ENCODE measurements around the gene LY6G6C. TPM values are rescaled to one million over a fixed set of nuclear protein-coding genes. Genes with fewer than 3 reads are reported as not detected.

LY6G6C gene
- total and polyA plus RNA-seq, 2 of the 4 experiments (the other 2 are of a cell fraction), result not detected

DNA sequence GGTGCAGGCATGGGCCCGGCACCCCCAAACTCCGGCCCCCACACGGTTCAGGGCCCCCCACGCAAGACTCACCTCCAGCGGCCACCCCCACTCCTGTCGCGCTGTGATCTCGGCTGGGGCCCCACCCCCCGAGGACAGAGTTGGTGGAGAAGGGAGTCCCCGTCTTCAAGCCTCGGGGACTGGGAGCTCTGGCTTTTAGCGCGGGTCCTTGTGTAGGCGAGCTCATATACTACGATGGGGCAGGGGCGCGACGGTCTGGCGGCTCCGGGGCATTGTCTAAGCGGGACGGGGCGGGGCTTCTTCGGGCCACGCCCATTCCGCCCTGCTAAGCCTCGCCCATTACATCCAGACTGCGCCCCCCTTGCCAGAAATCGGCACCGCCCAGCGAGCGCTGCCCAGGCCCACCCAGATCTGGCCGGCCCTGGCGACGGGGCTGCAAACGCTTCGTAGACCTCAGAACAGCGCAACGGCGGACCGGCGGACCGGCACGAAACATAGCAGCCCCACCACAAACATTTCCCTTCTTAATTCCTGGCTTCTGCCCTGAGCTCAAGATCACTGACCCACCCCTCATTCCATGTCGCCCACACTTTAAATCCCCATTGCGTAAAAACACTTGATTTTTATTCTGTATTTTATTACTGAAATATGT is 8.6 kb upstream of the LY6G6C start:
- TF ChIP-seq RAD21 (IDR thresholded peaks at IDR 0.05; ENCODE audit: low read length) (no peak), NFE2L2 (IDR thresholded peaks at IDR 0.05; ENCODE audit: low read depth, low read length) (no peak), CEBPB (IDR thresholded peaks at IDR 0.05; ENCODE audit: low read depth, low read length) (no peak), CHD1 (IDR thresholded peaks at IDR 0.05; ENCODE audit: low read depth, low read length) (no peak), MXI1 (IDR thresholded peaks at IDR 0.05; ENCODE audit: borderline replicate concordance, low read depth, low read length) (0 out of 2 replicates have a peak, but pooled peaks have one; percentile 17), POLR2A (IDR thresholded peaks at IDR 0.05; ENCODE audit: low read depth, low read length) (no peak), RCOR1 (IDR thresholded peaks at IDR 0.05; ENCODE audit: insufficient replicate concordance, low read length) (no peak)
- TF ChIP-seq, protein P1, sequence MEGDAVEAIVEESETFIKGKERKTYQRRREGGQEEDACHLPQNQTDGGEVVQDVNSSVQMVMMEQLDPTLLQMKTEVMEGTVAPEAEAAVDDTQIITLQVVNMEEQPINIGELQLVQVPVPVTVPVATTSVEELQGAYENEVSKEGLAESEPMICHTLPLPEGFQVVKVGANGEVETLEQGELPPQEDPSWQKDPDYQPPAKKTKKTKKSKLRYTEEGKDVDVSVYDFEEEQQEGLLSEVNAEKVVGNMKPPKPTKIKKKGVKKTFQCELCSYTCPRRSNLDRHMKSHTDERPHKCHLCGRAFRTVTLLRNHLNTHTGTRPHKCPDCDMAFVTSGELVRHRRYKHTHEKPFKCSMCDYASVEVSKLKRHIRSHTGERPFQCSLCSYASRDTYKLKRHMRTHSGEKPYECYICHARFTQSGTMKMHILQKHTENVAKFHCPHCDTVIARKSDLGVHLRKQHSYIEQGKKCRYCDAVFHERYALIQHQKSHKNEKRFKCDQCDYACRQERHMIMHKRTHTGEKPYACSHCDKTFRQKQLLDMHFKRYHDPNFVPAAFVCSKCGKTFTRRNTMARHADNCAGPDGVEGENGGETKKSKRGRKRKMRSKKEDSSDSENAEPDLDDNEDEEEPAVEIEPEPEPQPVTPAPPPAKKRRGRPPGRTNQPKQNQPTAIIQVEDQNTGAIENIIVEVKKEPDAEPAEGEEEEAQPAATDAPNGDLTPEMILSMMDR (conservative IDR thresholded peaks at IDR 0.05; ENCODE audit: low read depth, low read length), result no peak
- intact Hi-C loops (cut with micrococcal nuclease), result loop anchor here (2.0 kb wide), 3 partner anchors 27 to 101 kb away; partner anchors contain the start of genes ABHD16A and LY6G5C
- Histone ChIP-seq H3K4me3 (ENCODE audit: insufficient read depth, low read depth, low read length) (peak overlapping the region; percentile 85), H3K79me1 (ENCODE audit: low read depth in 1 of 2, low read length in 2 of 2) (peaks cover 0 to 54% of the 10 kb centered on the region in 2 experiments; a peak in 3 of 4 replicates), H3K56ac (ENCODE audit: extremely low read depth, insufficient read depth, low read length) (no peak overlapping the region; the same call in 1 of the 2 replicates), H4K8ac (ENCODE audit: low read depth in 2 of 2, low read length in 2 of 2) (peak overlapping the region in 1 of 2 experiments; percentile 75; a peak in 2 of 4 replicates), H2BK120ac (ENCODE audit: low read depth, low read length) (0 out of 2 replicates have a peak overlapping the region, but pooled peaks have one; percentile 6), H2BK5ac (ENCODE audit: low read depth, low read length, poor library complexity, severe bottlenecking) (peak overlapping the region; percentile 83), H2AFZ (replicated peaks; ENCODE audit: low read length, poor library complexity) (peak overlapping the region; percentile 96), H3K27me3 (ENCODE audit: control insufficient read depth, insufficient read depth, low read length) (no peaks in the 10 kb centered on the region), H3K4me1 (ENCODE audit: control insufficient read depth, insufficient read depth, low read length) (peaks cover 7% of the 10 kb centered on the region), H3K23ac (ENCODE audit: low read depth, low read length) (no peak overlapping the region), H2BK20ac (ENCODE audit: low read depth, low read length) (no peak overlapping the region), H3K14ac (replicated peaks; ENCODE audit: low read depth, low read length) (peak overlapping the region; percentile 75), H4K20me1 (ENCODE audit: insufficient read depth, low read length) (peaks cover 37% of the 10 kb centered on the region), H3K27ac (ENCODE audit: insufficient read depth, low read length) (peak overlapping the region; percentile 85), H4K91ac (ENCODE audit: insufficient read depth, low read depth, low read length) (peak overlapping the region; percentile 56; the same call in 1 of the 2 replicates), H3K4me2 (ENCODE audit: low read depth, low read length) (peak overlapping the region; percentile 63), H3K36me3 (ENCODE audit: control insufficient read depth, insufficient read depth, low read length) (peaks cover 50% of the 10 kb centered on the region), H3K4ac (ENCODE audit: low read depth, low read length) (peak overlapping the region; percentile 92), H2AK9ac (replicated peaks; ENCODE audit: low read depth, low read length, poor library complexity) (peak overlapping the region; percentile 99), H2AK5ac (ENCODE audit: low read depth, low read length) (peak overlapping the region; percentile 53), H3K9me1 (ENCODE audit: insufficient read depth, low read length) (peaks cover 5% of the 10 kb centered on the region), H4K5ac (ENCODE audit: low read depth, low read length) (peak overlapping the region; percentile 50; the same call in 1 of the 2 replicates), H2BK15ac (ENCODE audit: low read depth, low read length) (no peak overlapping the region), H3K9me3 (ENCODE audit: control insufficient read depth, insufficient read depth, low read length) (no peaks in the 10 kb centered on the region), H3K18ac (ENCODE audit: low read depth, low read length) (peak overlapping the region; percentile 18; the same call in 1 of the 2 replicates), H3K9ac (ENCODE audit: low read depth, low read length) (peak overlapping the region; percentile 81)
- DNase-seq, result peak; percentile 85
- BruUV-seq (replicated peaks), result no TSS peak
- WGBS, 2 experiments (ENCODE audit: extremely low coverage in 2 of 2, insufficient read length in 1 of 2), result 2% methylated on average over 11 of the region's 46 CpGs; no CpG with 5 or more reads in 1 of the 2 experiments
- ChIA-PET CTCF (interaction anchor here (0.7 to 0.9 kb wide), 2 partner anchors 20 to 41 kb away, joined by 3 read pairs; no protein-coding TSS in a partner anchor), POLR2A (ENCODE audit: unreplicated experiment) (interaction anchor here (0.6 to 1.0 kb wide), 5 partner anchors 25 to 190 kb away, joined by 3 to 11 read pairs (median 3); partner anchors contain the start of gene HSPA1B)
- in situ Hi-C loops (cut with MboI; ENCODE audit: low sequenced_read_pairs), result no loop called here
- ATAC-seq (ENCODE audit: low read depth), result peak; percentile 82
- dilution Hi-C loops (cut with HindIII; ENCODE audit: low sequenced_read_pairs, unreplicated experiment), result no loop called here
